CD4-positive, alpha-beta T cell (primary cell): ENCODE data around the gene TNK1. TPM values are rescaled to one million over a fixed set of nuclear protein-coding genes. Genes with fewer than 3 reads are reported as not detected.
A peak's percentile ranks its signal among the peaks of the same experiment; 100 is the strongest.

Source experiments
- ATAC-seq: fragments of 200-7000 bp; cut with Tn5 transposase; one replicate; pipeline ENCODE4 v1.10.0; 2022; ENCODE audit warnings: mild to moderate bottlenecking; ENCODE audit not compliant: poor library complexity
- CTCF ChIA-PET: fragments of 350-600 bp; sonication (Branson Sonifier 250); formaldehyde crosslinking; loops from one replicate; lab custom pipeline; 2021; ENCODE audit warnings: antibody characterized with exemption, inconsistent platforms; lab: Charles Lee
- POLR2A ChIA-PET: fragments of 350-600 bp; sonication (Branson Sonifier 250); formaldehyde crosslinking; loops from one replicate; lab custom pipeline; 2021; ENCODE audit warnings: antibody characterized with exemption, inconsistent platforms; lab: Charles Lee
- DNase-seq, 14 experiments: peaks; one replicate each; pipeline ENCODE4 v3.0.0-alpha.2; 2013 to 2020; ENCODE audit warnings: mixed read lengths in 2 of 14
- H3K27ac ChIP-seq, 2 donors: one replicate each; pipeline versions ENCODE4 v1.5.1 to v1.7.0; 2013; ENCODE audit warnings: low read length in 2 of 2, low read depth in 1 of 2, mild to moderate bottlenecking in 1 of 2
- H3K27me3 ChIP-seq, 2 experiments: 1 replicate in 1 of 2; 2 replicates in 1 of 2; pipeline versions ENCODE4 v1.6.1 to v1.7.0; 2013; ENCODE audit warnings: low read length in 2 of 2, control low read depth in 1 of 2, mild to moderate bottlenecking in 1 of 2, moderate library complexity in 1 of 2; ENCODE audit not compliant: insufficient read depth in 2 of 2, control insufficient read depth in 1 of 2
- H3K36me3 ChIP-seq: one replicate; pipeline ENCODE4 v1.6.1; 2013; ENCODE audit warnings: low read length, control low read depth; ENCODE audit not compliant: insufficient read depth
- H3K4me1 ChIP-seq: one replicate; pipeline ENCODE4 v1.6.1; 2013; ENCODE audit warnings: low read length, control low read depth; ENCODE audit not compliant: insufficient read depth
- H3K4me3 ChIP-seq: one replicate; pipeline ENCODE4 v1.5.1; 2013; ENCODE audit warnings: mild to moderate bottlenecking, low read length, moderate library complexity
- H3K9me3 ChIP-seq, 2 experiments: 1 replicate in 1 of 2; 2 replicates in 1 of 2; pipeline versions ENCODE4 v1.6.1 to v1.7.0; 2013; ENCODE audit warnings: low read length in 2 of 2, mild to moderate bottlenecking in 2 of 2, control low read depth in 1 of 2, moderate library complexity in 1 of 2; ENCODE audit not compliant: control insufficient read depth in 1 of 2, insufficient read depth in 1 of 2
- H3K27ac Mint-ChIP-seq: one replicate; pipeline ENCODE4 v1.8.0; 2020; ENCODE audit warnings: mixed read lengths
- H3K27me3 Mint-ChIP-seq: one replicate; pipeline ENCODE4 v1.8.0; 2021; ENCODE audit warnings: mixed read lengths
- H3K36me3 Mint-ChIP-seq: one replicate; pipeline ENCODE4 v1.8.0; 2021; ENCODE audit warnings: low read depth, mixed read lengths
- H3K4me1 Mint-ChIP-seq: one replicate; pipeline ENCODE4 v1.8.0; 2021; ENCODE audit warnings: low read depth, mixed read lengths
- H3K4me3 Mint-ChIP-seq: one replicate; pipeline ENCODE4 v1.8.0; 2020; ENCODE audit warnings: mild to moderate bottlenecking, mixed read lengths
- H3K9me3 Mint-ChIP-seq: one replicate; pipeline ENCODE4 v1.8.0; 2020; ENCODE audit warnings: mixed read lengths
- CTCF ChIP-seq: fragments of 200-600 bp; IDR thresholded peaks from one replicate; pipeline ENCODE4 v1.8.0; 2022; ENCODE audit warnings: antibody characterized with exemption, mild to moderate bottlenecking
- intact Hi-C, 2 experiments: fragments of 100-400 bp; cut with DNase I in 1 of 2; cut with micrococcal nuclease in 1 of 2; formaldehyde crosslinking; loops; one replicate each; pipeline versions ENCODE4 v1.15.1 to v1.9.0; 2023 to 2025; cut with DNase I, micrococcal nuclease
- total RNA-seq, 174 experiments: library from RNA in 2 of 174; stranded (reverse) in 2 of 174; gene quantifications; one replicate each; pipeline ENCODE4 v1.2.3 and lab custom pipeline; 2021 to 2026

TNK1 gene
- total RNA-seq, 2 experiments from 2014 or later: 11.0 to 12.4 TPM

GRCh38 chr17:7340179-7340578 lies 40.7 kb upstream of the TNK1 start:
- H3K4me3 Mint-ChIP-seq: peak overlapping the region; percentile 21
- peaks cover 38% of the 10 kb centered on the region for H3K4me1 Mint-ChIP-seq
- H3K27ac Mint-ChIP-seq: peak overlapping the region; percentile 57
- H3K27me3 ChIP-seq: no peaks in the 10 kb centered on the region
- ChIA-PET CTCF (no interaction called here), POLR2A (interaction anchor here (1.1 to 2.5 kb wide), 2 partner anchors 10 to 98 kb away, joined by 3 to 9 read pairs; partner anchors contain the start of gene GABARAP)
- no peak for TF ChIP-seq CTCF
- H3K27ac ChIP-seq: no peak overlapping the region
- no peak overlapping the region for H3K4me3 ChIP-seq
- peaks cover 69% of the 10 kb centered on the region for H3K4me1 ChIP-seq
- H3K36me3 Mint-ChIP-seq: peaks cover 80% of the 10 kb centered on the region
- ATAC-seq (no peak), DNase-seq (no peak)
- H3K36me3 ChIP-seq: peaks cover 72% of the 10 kb centered on the region
- H3K27me3 Mint-ChIP-seq: no peaks in the 10 kb centered on the region
- H3K9me3 Mint-ChIP-seq: no peaks in the 10 kb centered on the region
- intact Hi-C loops: no loop called here
- H3K9me3 ChIP-seq: no peaks in the 10 kb centered on the region

GRCh38 chr17:7341842-7342241 lies 39.0 kb upstream of the TNK1 start:
- ATAC-seq (no peak), DNase-seq (no peak)
- H3K36me3 ChIP-seq: peaks cover 89% of the 10 kb centered on the region
- Mint-ChIP-seq H3K9me3 (no peaks in the 10 kb centered on the region), H3K4me1 (peaks cover 30% of the 10 kb centered on the region), H3K36me3 (peaks cover 81% of the 10 kb centered on the region), H3K27ac (peak overlapping the region; percentile 65), H3K27me3 (no peaks in the 10 kb centered on the region), H3K4me3 (no peak overlapping the region)
- intact Hi-C loops: no loop called here
- no peaks in the 10 kb centered on the region for H3K9me3 ChIP-seq
- no peak overlapping the region for H3K4me3 ChIP-seq
- H3K27ac ChIP-seq: no peak overlapping the region
- POLR2A ChIA-PET: interaction anchor here (0.8 to 1.4 kb wide), 3 partner anchors 10 to 46 kb away, joined by 3 to 7 read pairs (median 3); no protein-coding TSS in a partner anchor
- peaks cover 63% of the 10 kb centered on the region for H3K4me1 ChIP-seq
- CTCF ChIA-PET: interaction anchor here (0.9 kb wide), 1 partner anchor 14 kb away, joined by 3 read pairs; no protein-coding TSS in a partner anchor
- H3K27me3 ChIP-seq: no peaks in the 10 kb centered on the region
- no peak for TF ChIP-seq CTCF

- no peaks in the 10 kb centered on the region for H3K27me3 ChIP-seq
- ChIA-PET CTCF (interaction anchor here (1.2 kb wide), 1 partner anchor 94 kb away, joined by 3 read pairs; no protein-coding TSS in a partner anchor), POLR2A (interaction anchor here (4.3 kb wide), 1 partner anchor 14 kb away, joined by 21 read pairs; the partner anchor contains the start of gene NEURL4)
- no peaks in the 10 kb centered on the region for H3K9me3 Mint-ChIP-seq
- H3K4me1 ChIP-seq: peaks cover 50% of the 10 kb centered on the region
- TF ChIP-seq CTCF: no peak
- ATAC-seq (no peak), DNase-seq (no peak)
- H3K27me3 Mint-ChIP-seq: no peaks in the 10 kb centered on the region
- H3K4me3 Mint-ChIP-seq: no peak overlapping the region
- peaks cover 84% of the 10 kb centered on the region for H3K36me3 Mint-ChIP-seq
- peaks cover 98% of the 10 kb centered on the region for H3K36me3 ChIP-seq
- H3K4me1 Mint-ChIP-seq: peaks cover 17% of the 10 kb centered on the region
- intact Hi-C loops: no loop called here
- H3K27ac ChIP-seq: peak overlapping the region in 1 of 2 donors; percentile 10
- H3K9me3 ChIP-seq: no peaks in the 10 kb centered on the region
- no peak overlapping the region for H3K27ac Mint-ChIP-seq
- no peak overlapping the region for H3K4me3 ChIP-seq
Measured at GRCh38 chr17:7343250-7343649, 37.6 kb upstream of the TNK1 start.
